Peyer's patch (tissue), 4 donors: Measurements from ENCODE around the gene KCNF1.

Source experiments
- CTCF ChIP-seq, 6 experiments: fragments of 450-650 bp in 4 of 6; fragments of 200-600 bp in 2 of 6; sonication (generic) in 1 of 6; IDR thresholded peaks; one replicate each; pipeline ENCODE4 v1.5.1; 2017 to 2019; ENCODE audit warnings: antibody characterized with exemption in 6 of 6, mild to moderate bottlenecking in 3 of 6, moderate library complexity in 1 of 6
- POLR2A ChIP-seq, 2 donors: fragments of 450-650 bp; IDR thresholded peaks; one replicate each; pipeline ENCODE4 v1.5.1; 2017; ENCODE audit warnings: antibody characterized with exemption in 2 of 2, mild to moderate bottlenecking in 2 of 2, moderate library complexity in 2 of 2

GRCh38 chr2:10868465-10869314 is 43.0 kb upstream of the KCNF1 start:
- TF ChIP-seq POLR2A (IDR thresholded peaks at IDR 0.05), result no peak
- no peak for TF ChIP-seq CTCF (IDR thresholded peaks at IDR 0.05)
